HG02970 (cell line): Measurements from ENCODE around the gene TXNDC5.
"Not testable (repeated sequence)": the region's sequence is repeated elsewhere in the genome, so short reads cannot be mapped to it uniquely, and the experiment has no call there.

Source experiments
- ATAC-seq: cut with Tn5 transposase; IDR thresholded peaks from one replicate; pipeline ENCODE4 v1.9.1; 2021; ENCODE audit warnings: mild to moderate bottlenecking, moderate library complexity, moderate number of reproducible peaks; ENCODE audit not compliant: unreplicated experiment, low FRiP score

Gene TXNDC5

GRCh38 chr6:7897461-7898192 lies 13.0 kb downstream of the TXNDC5 start:
- no peak for ATAC-seq

DNA sequence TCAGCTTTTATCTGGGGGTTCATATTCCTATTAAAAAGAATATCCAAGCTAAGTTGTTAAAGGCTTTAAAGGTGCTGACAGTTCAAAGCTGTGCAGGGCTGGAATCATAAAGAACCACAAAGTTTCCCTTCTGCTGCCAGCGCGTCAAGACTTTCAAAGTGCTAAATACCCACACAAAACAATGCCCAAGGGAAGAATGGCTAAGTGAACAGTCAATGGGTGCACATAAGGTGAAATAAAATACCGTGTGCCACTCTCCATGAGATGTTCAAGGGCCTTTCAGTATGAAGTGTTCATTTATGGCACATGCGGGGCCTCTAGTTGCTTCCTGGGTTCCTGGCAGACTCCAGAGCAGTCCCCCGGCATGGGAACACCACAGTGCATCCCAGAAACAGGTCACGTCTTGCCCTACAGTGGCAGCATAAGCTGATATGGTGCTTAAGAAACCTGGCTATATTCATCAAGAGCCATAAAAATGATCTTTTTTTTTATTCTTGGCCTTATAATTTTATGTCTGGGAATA lies 14.1 kb downstream of the TXNDC5 start:
- no peak for ATAC-seq

DNA sequence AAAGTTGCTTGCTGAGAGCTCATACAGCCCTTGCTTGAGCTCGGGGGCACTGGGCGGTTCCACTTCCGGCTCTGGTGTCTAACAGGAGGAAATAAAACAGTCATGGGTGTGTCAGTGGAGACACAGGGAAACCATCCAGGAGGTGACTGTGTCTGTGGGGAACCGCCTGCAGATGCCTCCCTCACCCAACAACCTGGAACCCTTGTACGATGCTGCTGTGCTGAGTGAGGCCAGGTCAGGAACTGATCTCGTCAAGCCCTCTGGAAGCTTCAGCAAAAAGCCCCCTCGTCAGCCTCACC lies 15.5 kb downstream of the TXNDC5 start:
- ATAC-seq: no peak

GRCh38 chr6:7894262-7895124 lies 16.1 kb downstream of the TXNDC5 start:
- no peak for ATAC-seq

GRCh38 chr6:7893342-7893741 lies 17.2 kb downstream of the TXNDC5 start:
- no peak for ATAC-seq

DNA sequence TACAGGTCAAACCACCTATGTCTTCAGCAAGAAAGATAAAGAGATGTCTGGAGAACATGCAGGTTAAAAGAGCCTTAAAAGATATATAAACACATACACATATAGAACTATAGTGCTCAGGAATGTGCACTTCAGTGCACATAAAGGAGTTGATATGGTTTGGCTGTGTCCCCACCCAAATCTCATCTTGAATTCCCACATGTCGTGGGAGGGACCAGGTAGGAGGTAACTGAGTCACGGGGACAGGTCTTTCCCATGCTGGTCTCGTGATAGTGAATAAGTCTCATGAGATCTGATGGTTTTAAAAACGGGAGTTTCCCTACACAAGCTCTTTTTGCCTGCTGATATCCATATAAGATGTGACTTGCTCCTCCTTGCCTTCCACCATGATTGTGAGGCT lies 18.2 kb downstream of the TXNDC5 start:
- ATAC-seq: not testable (repeated sequence)

GRCh38 chr6:7891078-7891872 lies 19.3 kb downstream of the TXNDC5 start:
- ATAC-seq: no peak

- no peak for ATAC-seq
Observed at GRCh38 chr6:7888587-7889357, 21.8 kb downstream of the TXNDC5 start.

GRCh38 chr6:7887278-7887991 lies 23.2 kb downstream of the TXNDC5 start:
- ATAC-seq: no peak

- ATAC-seq: no peak
Observed at GRCh38 chr6:7886132-7886531, 24.5 kb downstream of the TXNDC5 start.

DNA sequence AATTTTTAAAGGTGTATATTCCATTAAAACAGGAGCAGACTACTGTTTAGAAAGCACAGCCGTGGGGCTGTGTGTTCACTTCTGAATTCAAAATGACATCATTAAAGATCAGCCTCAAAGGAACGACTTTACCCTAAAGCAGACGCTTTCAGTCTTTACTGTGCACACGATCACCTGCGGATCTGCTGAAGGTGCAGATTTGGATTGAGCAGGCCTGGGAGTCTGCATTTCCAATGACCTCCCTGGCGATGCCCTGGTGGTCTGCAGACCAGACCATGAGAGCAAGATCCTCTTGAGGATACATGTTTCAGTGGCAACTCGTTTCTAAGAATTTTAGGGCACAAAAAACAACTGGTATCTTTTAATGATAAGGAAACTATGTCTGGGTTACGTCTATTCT lies 27.2 kb downstream of the TXNDC5 start:
- ATAC-seq: no peak

- no peak for ATAC-seq
Observed at GRCh38 chr6:7882505-7883257, 27.9 kb downstream of the TXNDC5 start.

GRCh38 chr6:7881765-7882500 lies 28.7 kb downstream of the TXNDC5 start:
- ATAC-seq: no peak

DNA sequence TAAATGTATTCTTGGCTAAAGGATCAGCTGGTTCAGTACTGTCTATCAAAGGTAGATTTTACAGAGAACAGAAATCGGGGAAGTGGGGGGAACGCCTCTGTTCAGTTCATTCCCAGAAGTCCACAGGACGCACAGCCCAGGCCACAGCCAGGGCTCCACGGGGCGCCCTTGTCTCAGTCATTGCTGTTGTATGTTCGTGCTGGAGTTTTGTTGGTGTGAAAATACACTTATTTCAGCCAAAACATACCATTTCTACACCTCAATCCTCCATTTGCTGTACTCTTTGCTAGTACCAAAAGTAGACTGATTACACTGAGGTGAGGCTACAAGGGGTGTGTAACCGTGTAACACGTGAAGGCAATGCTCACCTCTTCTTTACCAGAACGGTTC lies 29.9 kb downstream of the TXNDC5 start:
- ATAC-seq: no peak

GRCh38 chr6:7879980-7880717 lies 30.4 kb downstream of the TXNDC5 start:
- ATAC-seq: no peak

- no peak for ATAC-seq
Observed at GRCh38 chr6:7879579-7879978, 31.0 kb downstream of the TXNDC5 start.

DNA sequence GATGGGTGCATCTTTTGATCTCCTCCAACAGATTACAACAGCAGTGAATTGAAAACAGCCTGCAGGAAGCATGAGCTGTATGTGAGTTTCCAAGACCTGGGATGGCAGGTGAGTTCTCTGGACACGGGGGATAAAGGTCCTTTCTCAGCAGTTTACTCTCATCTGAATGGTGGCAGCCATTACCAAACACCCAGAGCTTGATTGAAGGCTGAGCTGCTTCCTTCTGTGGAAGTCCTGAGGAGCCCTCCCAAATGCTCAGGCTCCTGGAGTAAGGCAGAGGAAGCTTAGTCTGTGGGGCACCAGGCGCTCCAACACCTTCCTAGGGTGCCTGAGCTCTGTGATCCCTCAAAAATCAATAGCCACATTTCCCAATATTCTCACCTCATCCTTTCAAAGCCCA lies 31.5 kb downstream of the TXNDC5 start:
- no peak for ATAC-seq
